Activated CD8-positive, alpha-beta memory T cell treated with anti-CD3 and anti-CD28 coated beads for 4 hours (primary cell): Measurements from ENCODE around the gene TEAD4.

Experiments used
- DNase-seq, 2 donors: peaks; one replicate each; pipeline ENCODE4 v3.0.0-alpha.2; 2020; ENCODE audit warnings: low read depth in 2 of 2

The TEAD4 gene

DNA sequence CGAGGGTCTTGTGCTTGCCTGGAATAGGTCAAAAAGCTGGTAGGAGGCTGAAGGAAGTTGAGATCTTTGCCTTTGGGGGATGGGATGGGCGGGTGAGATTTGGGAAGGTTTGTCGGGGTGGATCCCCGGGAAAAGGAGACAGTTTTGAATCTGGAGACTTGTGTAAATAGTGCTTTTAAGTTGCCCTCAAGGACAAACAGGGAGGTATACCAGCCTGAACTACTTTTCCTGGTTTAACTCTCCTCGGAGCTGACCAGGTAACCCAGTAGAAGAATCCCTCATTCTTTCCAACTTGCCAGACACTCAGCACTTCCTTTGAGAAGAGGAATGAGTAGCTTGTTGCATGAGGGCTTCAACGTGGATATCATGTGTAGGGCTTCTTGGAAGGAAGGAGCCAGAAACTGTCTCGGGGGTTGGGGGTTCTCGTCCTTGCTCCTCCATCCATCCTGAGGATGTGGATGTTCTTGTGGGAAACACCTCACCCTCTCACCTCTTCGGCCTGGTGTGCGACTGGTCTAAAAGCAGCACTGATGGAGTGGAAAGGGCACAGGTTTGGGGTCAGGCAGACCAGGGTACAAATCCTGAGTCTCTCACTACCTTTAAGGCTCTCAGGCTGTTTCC, 1.9 kb downstream of the TEAD4 start:
- DNase-seq = no peak

- DNase-seq = no peak
Measured at GRCh38 chr12:2961705-2962104, 2.5 kb downstream of the TEAD4 start.

DNA sequence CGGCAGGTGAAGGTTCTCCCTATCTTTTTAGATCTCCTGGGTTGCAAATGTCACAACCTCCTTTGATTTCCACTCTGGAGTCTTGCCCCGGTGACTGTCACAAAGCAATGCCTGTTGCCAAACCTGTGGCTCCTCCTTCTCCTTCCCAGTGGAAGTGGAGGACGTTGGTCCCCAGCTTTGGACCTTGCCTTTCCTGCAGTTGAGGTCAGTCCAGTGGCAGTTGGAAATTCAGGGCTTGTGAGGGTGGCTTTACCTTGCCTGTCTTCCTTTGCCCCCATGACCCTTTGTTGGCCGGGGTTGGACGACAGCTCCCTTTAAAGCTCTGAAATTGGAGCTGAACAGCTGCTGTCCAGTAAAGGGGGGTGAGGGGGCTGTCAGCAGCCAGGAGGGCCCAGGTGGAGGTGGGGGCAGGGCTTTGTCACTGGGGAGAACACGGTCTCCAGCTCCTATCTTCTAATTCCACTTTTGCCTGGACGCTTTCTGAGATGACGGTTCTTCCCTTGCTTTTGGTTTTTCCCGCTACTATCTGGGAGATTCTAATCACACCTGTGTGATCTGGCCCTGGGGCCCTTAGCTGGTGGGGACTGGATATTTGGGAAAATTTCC, 4.1 kb downstream of the TEAD4 start:
- DNase-seq = no peak

DNA sequence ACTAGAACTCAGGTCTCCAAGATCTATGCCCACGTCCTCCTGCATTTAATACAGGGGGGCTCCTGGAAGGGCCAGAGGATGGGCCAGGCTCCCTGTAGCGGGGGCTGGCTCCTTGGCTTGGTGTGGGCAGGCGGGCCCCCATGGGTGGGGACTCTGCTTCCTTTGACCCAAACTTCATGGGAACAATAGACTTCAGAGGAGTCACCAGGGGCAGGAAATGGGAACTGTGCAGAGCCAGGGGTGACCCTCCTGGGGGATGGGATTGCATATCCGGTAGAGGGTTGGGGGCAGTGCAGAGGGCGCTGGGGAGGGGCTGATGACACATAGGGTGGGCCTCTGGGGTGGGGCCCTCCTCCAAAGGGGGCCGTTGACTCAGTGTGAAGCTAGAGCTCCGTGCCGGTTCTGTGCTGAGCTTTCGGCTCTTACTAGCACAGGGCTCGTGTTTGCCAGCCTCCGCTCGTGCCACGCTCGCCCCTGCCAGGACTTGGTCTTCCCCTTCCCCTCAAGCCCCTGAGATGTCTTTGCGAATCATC, 4.6 kb downstream of the TEAD4 start:
- DNase-seq = no peak

- DNase-seq = no peak
Measured at GRCh38 chr12:2967651-2968050, 8.5 kb downstream of the TEAD4 start.

- no peak for DNase-seq
Measured at GRCh38 chr12:2970744-2971143, 11.5 kb downstream of the TEAD4 start.

GRCh38 chr12:2973566-2973965, 14.4 kb downstream of the TEAD4 start:
- no peak for DNase-seq

GRCh38 chr12:2974560-2974971, 15.4 kb downstream of the TEAD4 start:
- DNase-seq = no peak

GRCh38 chr12:2976581-2976996, 17.4 kb downstream of the TEAD4 start:
- no peak for DNase-seq

GRCh38 chr12:2977776-2978175, 18.6 kb downstream of the TEAD4 start:
- no peak for DNase-seq

DNA sequence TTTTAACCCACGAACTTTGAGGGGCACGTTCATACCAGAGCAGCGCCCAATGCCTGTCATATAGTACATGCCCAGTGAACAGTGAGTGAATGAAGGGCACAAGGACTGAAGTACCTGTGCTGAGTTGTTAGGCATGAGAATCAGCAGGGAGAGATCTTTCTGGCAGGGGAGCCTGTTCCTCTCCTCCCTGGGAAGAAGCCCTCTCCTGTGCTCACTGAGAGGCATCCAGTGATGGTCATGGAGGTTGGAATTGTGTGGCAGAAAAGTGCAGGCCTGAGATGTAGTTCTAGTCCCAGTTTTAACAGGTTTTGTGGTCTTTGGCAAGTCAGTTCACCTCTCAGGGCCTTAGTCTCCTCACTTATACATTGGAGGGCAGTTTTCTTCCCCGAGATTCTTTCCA, 20.6 kb downstream of the TEAD4 start:
- no peak for DNase-seq

- no peak for DNase-seq
Measured at GRCh38 chr12:2980630-2981029, 21.4 kb downstream of the TEAD4 start.

GRCh38 chr12:2982361-2982760, 23.2 kb downstream of the TEAD4 start:
- DNase-seq = no peak

DNA sequence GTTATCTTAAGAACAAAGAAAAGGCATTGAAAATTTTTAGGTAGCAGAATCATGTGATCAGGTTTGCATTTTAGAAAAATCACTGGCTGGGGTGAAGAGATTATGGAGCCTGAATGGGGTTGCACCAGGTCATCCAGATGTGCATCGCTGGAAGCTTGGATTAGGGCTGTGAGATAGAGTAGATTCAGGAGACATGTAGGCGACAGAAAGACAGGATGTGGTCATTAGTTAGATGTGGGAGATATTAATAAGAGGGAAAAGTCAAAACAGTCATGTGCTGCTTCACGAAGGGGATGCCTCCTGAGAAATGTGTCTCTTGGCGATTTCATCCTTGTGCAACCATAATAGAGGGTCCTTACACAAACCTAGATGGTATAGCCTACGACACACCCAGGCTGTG, 25.1 kb downstream of the TEAD4 start:
- DNase-seq = no peak

DNA sequence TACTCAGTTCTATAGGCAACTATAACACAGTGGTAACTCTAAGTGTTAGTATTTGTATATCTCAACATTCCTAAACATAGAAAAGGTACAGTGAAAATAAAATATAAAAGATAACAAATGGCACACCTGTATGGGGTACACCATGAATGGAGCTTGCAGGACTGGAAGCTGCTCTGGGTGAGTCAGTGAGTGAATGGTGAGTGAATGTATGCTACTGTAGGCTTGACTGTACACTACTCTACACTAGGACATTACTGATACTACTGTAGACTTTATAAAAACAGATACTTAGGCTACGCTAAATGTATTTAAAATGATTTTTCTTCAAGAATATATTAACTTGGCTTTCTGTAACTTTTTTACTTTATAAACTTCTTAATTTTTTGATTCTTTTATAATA, 25.5 kb downstream of the TEAD4 start:
- DNase-seq = no peak

GRCh38 chr12:2986876-2987275, 27.7 kb downstream of the TEAD4 start:
- no peak for DNase-seq

- no peak for DNase-seq
Measured at GRCh38 chr12:2988494-2988893, 29.3 kb downstream of the TEAD4 start.

- DNase-seq = no peak
Measured at GRCh38 chr12:2992724-2993123, 33.5 kb downstream of the TEAD4 start.

- no peak for DNase-seq
Measured at GRCh38 chr12:2997989-2998670, 38.9 kb downstream of the TEAD4 start.

GRCh38 chr12:2998789-2999264, 39.6 kb downstream of the TEAD4 start:
- no peak for DNase-seq

DNA sequence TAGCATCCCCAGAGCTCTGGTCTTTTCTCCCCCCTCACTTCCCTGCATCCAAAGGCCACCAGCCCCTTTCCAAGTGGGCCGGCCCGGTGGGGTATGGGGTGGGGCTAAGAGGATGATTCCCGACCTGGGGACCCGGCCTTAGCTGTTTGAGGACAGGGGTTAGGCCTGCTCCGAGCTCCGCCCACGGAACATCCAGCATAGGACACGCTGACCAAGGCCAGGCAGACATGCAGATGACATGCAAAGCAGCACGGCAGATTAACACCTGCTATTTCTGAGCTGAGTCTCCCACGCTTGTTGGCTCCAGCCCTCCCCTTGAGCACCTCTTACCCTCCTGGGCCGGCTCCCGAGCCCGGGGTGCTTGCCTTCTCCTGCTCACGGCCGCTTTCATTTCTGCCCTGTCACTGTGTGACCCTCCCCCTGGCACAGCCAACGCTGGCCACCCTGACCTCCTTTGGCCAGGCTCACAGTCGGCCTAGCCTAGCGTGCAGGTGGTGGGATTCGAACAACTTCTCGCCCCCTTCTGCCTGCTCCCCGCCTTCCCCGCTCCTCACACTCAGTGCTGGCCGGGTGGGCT, 40.2 kb downstream of the TEAD4 start:
- DNase-seq = no peak

GRCh38 chr12:3000548-3001275, 41.5 kb downstream of the TEAD4 start:
- DNase-seq = no peak
